Stimulated activated naive B cell treated with anti-CD40 and anti-IgM and Interleukin-4, amounts not matched to agents 10 μg/mL and 1 μg/mL and 100 μg/mL, for 72 hours (primary cell): ENCODE measurements around the gene HDC.

Experiments
- ATAC-seq, 2 donors: fragments of 150-1000 bp; cut with Tn5 transposase; replicated peaks; 2 replicates each; pipeline ENCODE4 v1.10.0; 2021; ENCODE audit warnings: moderate library complexity in 1 of 2
- DNase-seq: peaks from one replicate; pipeline ENCODE4 v3.0.0; 2021
- H3K27ac Mint-ChIP-seq: one replicate; pipeline ENCODE4 v1.8.0; 2022; ENCODE audit warnings: mild to moderate bottlenecking, mixed read lengths
- H3K27me3 Mint-ChIP-seq, 2 donors: one replicate each; pipeline ENCODE4 v1.8.0; 2022; ENCODE audit warnings: mixed read lengths in 2 of 2
- H3K36me3 Mint-ChIP-seq, 2 donors: one replicate each; pipeline ENCODE4 v1.8.0; 2022; ENCODE audit warnings: mixed read lengths in 2 of 2, mild to moderate bottlenecking in 1 of 2
- H3K4me1 Mint-ChIP-seq, 2 donors: one replicate each; pipeline ENCODE4 v1.8.0; 2022; ENCODE audit warnings: mixed read lengths in 2 of 2, mild to moderate bottlenecking in 1 of 2
- H3K4me3 Mint-ChIP-seq, 2 donors: one replicate each; pipeline ENCODE4 v1.8.0; 2022; ENCODE audit warnings: mild to moderate bottlenecking in 2 of 2, mixed read lengths in 2 of 2, moderate library complexity in 1 of 2
- H3K9me3 Mint-ChIP-seq, 2 donors: one replicate each; pipeline ENCODE4 v1.8.0; 2022; ENCODE audit warnings: mixed read lengths in 2 of 2, mild to moderate bottlenecking in 1 of 2

The HDC gene

DNA sequence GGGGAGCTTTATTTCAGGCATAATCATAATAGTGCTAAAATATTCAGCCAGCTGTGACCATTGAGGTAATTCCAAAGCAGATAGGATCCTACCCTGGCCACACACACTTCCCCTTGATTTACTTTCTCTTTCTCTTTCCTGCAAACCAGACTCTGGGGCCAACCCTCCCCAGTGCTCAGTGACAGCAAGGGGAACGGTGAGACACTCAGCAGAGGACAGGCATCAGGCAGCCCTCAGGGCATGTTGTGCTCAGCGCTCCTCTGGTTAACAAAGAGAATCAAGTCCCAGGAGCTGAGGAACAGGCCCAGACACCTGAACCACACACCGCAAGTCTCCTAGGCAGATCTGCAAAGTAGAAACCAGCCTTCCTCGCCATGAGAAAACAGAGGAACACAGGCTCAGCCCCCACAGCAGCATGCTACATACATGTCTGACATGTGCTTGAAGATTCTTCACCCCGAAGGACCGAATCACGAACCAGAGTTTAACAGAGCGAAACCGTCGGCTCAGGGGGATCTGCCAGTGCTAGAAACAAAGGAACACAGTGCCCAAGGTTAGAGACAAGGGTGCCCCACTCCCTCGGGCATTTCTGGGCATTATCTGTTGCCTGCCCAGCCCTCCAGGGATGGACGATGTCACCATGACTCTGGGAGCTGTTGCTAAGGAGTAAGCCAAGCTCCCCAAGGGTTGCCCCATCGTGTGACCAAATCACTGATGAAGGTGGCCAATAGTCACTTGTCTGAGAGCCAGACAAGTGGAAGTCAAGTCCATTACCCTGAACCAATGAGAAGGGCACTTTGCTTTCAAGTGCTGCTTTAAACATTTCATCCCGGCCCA is 17.5 kb downstream of the HDC start:
- H3K36me3 Mint-ChIP-seq = no peaks in the 10 kb centered on the region
- H3K27me3 Mint-ChIP-seq = no peaks in the 10 kb centered on the region
- H3K4me3 Mint-ChIP-seq = peak overlapping the region; percentile 63 to 71
- peaks cover 21 to 26% of the 10 kb centered on the region in 2 donors for H3K4me1 Mint-ChIP-seq
- H3K27ac Mint-ChIP-seq = peak overlapping the region; percentile 92
- DNase-seq = peak; percentile 50
- peak; percentile 96 to 98 for ATAC-seq
- peaks cover 0 to 1% of the 10 kb centered on the region in 2 donors for H3K9me3 Mint-ChIP-seq

DNA sequence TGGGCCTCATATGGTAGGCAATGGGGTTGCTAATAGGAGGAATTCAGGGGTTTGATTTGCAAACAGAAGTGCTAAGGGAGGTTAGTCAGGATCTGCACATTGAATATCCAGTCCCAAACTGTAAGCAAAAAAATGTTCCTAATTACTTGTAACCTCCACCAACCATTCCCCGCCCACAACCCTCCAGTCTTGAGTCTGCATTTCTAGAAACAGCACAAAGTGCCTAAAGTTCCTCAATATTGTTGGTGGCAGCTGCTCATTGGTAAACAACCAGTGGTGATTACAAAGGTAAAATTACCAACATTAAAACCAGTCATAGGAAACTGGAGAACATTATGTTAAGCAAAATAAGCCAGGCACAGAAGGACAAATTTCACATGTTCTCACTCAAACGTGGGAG is 18.9 kb downstream of the HDC start:
- Mint-ChIP-seq H3K27me3 (no peaks in the 10 kb centered on the region), H3K27ac (no peak overlapping the region), H3K9me3 (peaks cover 0 to 1% of the 10 kb centered on the region in 2 donors), H3K4me3 (no peak overlapping the region), H3K4me1 (peaks cover 21 to 26% of the 10 kb centered on the region in 2 donors), H3K36me3 (no peaks in the 10 kb centered on the region)
- ATAC-seq (no peak), DNase-seq (no peak)

DNA sequence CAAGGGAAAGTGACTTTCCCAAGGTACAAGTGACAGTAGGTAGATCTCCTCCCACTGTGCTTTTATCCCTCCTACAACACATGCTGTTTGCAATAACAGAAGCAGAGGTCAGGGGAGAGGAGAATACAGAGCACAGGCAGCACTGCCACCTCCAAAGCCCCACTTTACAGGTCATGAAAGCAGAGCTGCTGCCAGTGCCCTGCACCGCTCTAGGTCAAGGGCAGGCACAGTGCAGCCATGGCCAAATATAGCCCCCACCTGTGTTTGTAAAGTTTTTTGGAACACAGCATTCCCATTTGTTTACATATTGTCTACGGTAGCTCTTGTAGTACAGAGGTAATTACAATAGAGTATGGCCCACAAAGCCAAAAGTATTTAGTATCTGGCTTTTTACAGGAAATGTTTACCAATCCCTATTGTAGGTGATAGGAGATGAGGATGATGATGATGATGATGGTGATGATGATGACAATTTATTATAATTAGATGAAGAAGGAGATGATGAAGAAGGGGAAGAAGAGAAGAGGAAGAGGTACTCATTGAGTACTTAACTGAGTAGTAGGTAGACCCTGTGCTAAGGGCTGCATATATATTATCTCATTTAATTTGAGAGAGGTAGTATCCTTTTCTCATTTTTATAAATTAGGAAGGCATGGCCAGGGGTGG is 20.4 kb downstream of the HDC start:
- Mint-ChIP-seq H3K4me3 (no peak overlapping the region), H3K9me3 (peaks cover 0 to 1% of the 10 kb centered on the region in 2 donors), H3K36me3 (no peaks in the 10 kb centered on the region), H3K27me3 (no peaks in the 10 kb centered on the region), H3K27ac (no peak overlapping the region), H3K4me1 (peaks cover 21 to 26% of the 10 kb centered on the region in 2 donors)
- DNase-seq (no peak), ATAC-seq (no peak)

DNA sequence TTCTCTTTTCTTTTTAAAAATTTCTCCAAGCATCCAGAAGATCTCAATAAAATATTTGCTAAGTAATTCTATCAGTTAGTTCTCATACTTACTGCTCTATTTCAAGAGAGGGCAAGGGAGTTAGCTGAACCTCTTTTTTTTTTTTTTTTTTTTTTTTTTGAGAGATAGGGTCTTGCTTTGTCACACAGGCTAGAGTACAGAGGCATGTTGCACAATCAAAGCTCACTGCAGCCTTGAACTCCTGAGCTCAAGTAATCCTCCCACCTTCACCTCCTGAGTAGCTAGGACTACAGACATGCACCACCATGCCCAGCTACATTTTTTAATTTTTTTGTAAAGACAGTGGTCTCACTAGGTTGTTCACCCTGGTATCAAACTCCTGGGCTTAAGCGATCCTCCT is 21.4 kb downstream of the HDC start:
- no peak overlapping the region for H3K4me3 Mint-ChIP-seq
- peaks cover 19 to 23% of the 10 kb centered on the region in 2 donors for H3K4me1 Mint-ChIP-seq
- ATAC-seq = no peak
- H3K9me3 Mint-ChIP-seq = peaks cover 0 to 1% of the 10 kb centered on the region in 2 donors
- H3K36me3 Mint-ChIP-seq = no peaks in the 10 kb centered on the region
- H3K27ac Mint-ChIP-seq = no peak overlapping the region
- H3K27me3 Mint-ChIP-seq = no peaks in the 10 kb centered on the region
- no peak for DNase-seq

DNA sequence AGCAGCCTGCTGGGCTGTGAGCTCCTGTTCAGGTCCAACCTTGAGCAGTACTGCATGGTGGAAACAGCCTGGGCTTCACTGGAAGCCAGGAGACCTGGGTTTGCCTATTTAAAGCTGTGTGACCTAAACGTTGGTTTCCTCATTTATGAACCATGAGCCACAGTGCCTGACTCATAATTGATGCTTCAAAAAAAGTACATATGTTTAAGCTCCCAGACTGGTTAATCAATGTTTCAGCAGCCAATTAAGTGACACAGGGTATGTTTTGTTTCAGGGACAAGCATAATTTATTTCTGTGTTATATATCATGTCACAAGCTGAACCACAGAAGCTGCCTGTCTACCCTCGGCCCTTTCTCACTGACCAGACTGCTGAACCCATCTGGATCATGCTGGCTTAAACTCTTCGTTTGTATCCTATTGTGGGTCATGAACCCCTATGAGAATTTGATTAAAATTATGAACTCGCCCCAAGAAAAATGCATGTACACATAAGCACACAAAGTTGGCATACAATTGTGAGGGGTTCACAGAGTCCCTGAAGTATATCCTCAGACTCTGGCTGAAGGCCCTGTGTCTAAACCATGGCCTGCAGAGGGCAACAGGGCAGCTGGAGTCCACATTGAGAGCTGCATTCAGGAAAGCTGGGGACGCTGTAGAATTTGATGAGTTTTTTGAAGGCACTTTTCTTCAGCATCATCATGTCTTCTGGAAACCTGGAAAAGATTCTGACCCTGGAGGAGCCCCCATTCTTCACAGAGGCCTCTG is 23.7 kb downstream of the HDC start:
- no peaks in the 10 kb centered on the region for H3K36me3 Mint-ChIP-seq
- peaks cover 0 to 1% of the 10 kb centered on the region in 2 donors for H3K9me3 Mint-ChIP-seq
- no peaks in the 10 kb centered on the region for H3K27me3 Mint-ChIP-seq
- peaks cover 3 to 4% of the 10 kb centered on the region in 2 donors for H3K4me1 Mint-ChIP-seq
- no peak for DNase-seq
- H3K4me3 Mint-ChIP-seq = no peak overlapping the region
- ATAC-seq = peak; percentile 86 to 90
- H3K27ac Mint-ChIP-seq = peak overlapping the region; percentile 51

DNA sequence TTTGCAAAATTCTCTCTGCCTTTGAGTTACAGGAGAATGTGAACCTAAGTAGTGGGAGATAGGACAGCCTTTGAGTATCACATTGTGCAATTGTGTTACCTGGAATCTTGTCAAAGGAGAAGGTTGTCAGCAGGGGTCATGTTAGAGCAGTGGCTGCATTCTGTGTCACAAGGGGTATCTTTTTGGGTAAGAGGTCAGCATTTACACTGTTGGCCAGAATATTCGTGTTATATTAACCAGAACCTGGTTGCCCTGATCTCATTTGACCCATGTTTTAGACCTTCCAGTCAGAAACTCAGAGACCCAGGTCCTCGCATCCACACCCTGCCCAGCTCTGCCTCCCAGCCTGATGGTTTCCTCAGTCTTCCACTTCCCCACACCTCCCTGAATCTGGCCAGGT is 27.3 kb downstream of the HDC start:
- DNase-seq = no peak
- no peaks in the 10 kb centered on the region for H3K9me3 Mint-ChIP-seq
- H3K4me3 Mint-ChIP-seq = no peak overlapping the region
- no peaks in the 10 kb centered on the region for H3K27me3 Mint-ChIP-seq
- no peaks in the 10 kb centered on the region for H3K36me3 Mint-ChIP-seq
- H3K4me1 Mint-ChIP-seq = no peaks in the 10 kb centered on the region
- ATAC-seq = no peak
- no peak overlapping the region for H3K27ac Mint-ChIP-seq

DNA sequence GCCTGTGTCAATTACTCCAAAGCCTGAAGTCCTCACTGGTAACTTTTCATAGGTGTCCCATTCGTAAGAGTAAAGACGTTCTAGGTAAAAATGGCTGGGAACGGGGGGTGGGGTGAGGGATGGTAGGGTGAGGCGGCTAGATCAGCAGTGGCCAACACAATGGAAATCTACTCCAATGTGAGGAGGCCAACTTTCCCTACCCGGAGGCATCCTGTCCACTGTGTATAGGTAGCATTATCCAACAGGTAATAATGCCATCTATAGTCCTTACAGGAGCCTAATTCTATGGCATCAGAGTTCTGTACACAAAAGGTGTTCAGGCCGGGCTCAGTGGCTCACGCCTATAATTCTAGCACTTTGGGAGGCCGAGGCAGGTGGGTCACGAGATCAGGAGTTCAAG is 29.1 kb downstream of the HDC start:
- Mint-ChIP-seq H3K27me3 (no peaks in the 10 kb centered on the region), H3K4me3 (no peak overlapping the region), H3K36me3 (no peaks in the 10 kb centered on the region), H3K9me3 (no peaks in the 10 kb centered on the region), H3K27ac (no peak overlapping the region), H3K4me1 (no peaks in the 10 kb centered on the region)
- no peak for DNase-seq
- ATAC-seq = no peak

DNA sequence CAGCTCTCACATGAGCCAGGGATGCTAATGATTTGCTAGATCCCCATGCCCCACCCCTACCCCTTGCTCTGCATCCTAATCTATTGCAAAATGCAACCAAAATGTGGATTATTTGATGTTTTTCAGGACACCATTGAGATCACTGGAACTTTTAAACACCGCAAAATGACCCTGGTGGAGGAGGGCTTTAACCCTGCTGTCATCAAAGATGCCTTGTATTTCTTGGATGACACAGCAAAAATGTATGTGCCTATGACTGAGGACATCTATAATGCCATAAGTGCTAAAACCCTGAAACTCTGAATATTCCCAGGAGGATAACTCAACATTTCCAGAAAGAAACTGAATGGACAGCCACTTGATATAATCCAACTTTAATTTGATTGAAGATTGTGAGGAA is 29.7 kb downstream of the HDC start:
- ATAC-seq (no peak), DNase-seq (no peak)
- Mint-ChIP-seq H3K9me3 (no peaks in the 10 kb centered on the region), H3K4me3 (no peak overlapping the region), H3K27me3 (no peaks in the 10 kb centered on the region), H3K27ac (no peak overlapping the region), H3K4me1 (no peaks in the 10 kb centered on the region), H3K36me3 (no peaks in the 10 kb centered on the region)

DNA sequence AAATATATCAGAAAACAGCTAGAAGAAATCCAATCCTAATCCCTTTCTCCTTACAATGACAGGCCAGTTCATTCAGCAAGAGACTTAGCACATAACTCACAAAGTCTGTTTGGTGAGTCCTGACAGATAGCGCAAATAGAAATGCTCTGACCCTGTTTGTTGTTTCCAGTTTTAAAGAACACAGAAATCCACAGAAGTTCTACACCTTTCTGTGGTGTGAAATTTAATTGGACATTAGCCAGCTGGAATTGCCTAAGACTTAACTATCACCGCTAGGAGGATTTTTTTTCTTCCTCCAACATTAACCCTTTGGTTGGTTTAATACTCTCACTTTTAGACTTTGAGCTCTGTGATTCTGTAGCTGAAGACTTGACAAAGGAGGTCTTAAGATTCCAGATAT is 30.8 kb downstream of the HDC start:
- no peak overlapping the region for H3K27ac Mint-ChIP-seq
- H3K4me3 Mint-ChIP-seq = no peak overlapping the region
- DNase-seq = no peak
- no peak for ATAC-seq
- H3K9me3 Mint-ChIP-seq = no peaks in the 10 kb centered on the region
- no peaks in the 10 kb centered on the region for H3K27me3 Mint-ChIP-seq
- no peaks in the 10 kb centered on the region for H3K36me3 Mint-ChIP-seq
- no peaks in the 10 kb centered on the region for H3K4me1 Mint-ChIP-seq

DNA sequence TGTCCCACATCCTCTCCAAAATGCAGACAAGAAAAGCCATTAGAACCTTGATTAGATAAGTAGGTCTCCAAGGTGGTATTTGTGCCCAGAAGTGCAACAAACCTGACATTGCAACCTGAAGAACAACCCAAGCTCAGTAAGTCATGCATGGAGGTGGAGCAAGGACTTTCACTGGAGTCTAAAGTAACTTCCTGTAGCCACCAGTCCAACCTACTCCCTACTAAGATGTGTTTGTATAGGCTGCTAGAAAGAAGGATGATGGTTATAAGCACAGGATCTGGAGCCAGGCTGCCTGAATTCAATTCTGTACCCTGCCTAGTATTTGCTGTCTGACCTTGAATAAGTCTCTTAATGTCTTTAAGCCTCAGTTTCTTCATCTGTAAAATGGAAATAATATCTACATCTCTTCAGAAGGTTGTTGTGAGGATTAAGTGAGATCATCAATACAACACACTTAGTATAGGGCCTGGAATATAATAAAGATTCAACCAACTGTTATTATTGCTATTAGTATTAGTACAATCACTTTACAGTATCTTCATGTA is 32.3 kb downstream of the HDC start:
- H3K27me3 Mint-ChIP-seq = no peaks in the 10 kb centered on the region
- ATAC-seq (no peak), DNase-seq (no peak)
- peaks cover 0 to 5% of the 10 kb centered on the region in 2 donors for H3K36me3 Mint-ChIP-seq
- no peak overlapping the region for H3K4me3 Mint-ChIP-seq
- no peaks in the 10 kb centered on the region for H3K9me3 Mint-ChIP-seq
- no peaks in the 10 kb centered on the region for H3K4me1 Mint-ChIP-seq
- no peak overlapping the region for H3K27ac Mint-ChIP-seq

DNA sequence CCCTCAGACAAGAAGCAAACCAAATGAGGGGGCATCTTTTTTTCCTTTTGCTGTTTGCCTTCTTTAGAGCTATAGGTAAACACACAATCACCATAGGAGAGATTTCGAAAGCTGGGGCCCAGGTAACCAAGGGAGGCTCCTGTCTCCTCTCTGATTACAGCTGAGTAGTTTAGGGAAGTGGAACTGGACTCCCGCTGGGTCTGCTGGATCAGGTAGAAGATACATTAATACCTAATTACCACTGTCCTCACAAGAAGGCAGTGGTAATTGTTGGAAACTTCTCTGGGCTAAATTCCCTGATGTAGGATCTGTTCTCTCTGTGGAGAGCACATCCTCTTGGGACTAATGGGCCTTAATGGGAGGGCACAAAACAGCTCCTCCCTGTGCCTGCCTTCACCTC is 32.7 kb downstream of the HDC start:
- no peaks in the 10 kb centered on the region for H3K27me3 Mint-ChIP-seq
- peaks cover 0 to 5% of the 10 kb centered on the region in 2 donors for H3K36me3 Mint-ChIP-seq
- no peaks in the 10 kb centered on the region for H3K9me3 Mint-ChIP-seq
- ATAC-seq (no peak), DNase-seq (no peak)
- no peak overlapping the region for H3K27ac Mint-ChIP-seq
- no peak overlapping the region for H3K4me3 Mint-ChIP-seq
- no peaks in the 10 kb centered on the region for H3K4me1 Mint-ChIP-seq

DNA sequence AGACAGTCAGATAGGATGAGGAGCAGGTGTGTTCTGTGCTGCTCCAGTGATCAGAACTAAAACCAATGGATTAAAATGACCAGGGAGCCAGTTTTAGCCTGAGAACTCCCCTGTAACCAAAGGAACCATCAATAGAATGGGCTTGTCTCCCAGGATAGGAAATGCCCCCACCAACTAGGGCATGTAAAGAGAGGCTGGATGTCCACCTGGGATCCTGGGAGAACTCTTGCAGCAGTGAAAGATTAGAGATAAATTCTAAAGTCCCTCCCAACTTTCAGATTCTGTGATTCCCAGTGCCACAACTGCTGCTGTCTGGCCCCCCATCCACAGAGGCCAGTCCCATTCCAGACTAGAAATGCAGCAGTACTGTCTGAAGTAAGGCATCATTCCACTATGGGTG is 33.8 kb downstream of the HDC start:
- no peak overlapping the region for H3K4me3 Mint-ChIP-seq
- no peak overlapping the region for H3K27ac Mint-ChIP-seq
- H3K9me3 Mint-ChIP-seq = no peaks in the 10 kb centered on the region
- peaks cover 0 to 5% of the 10 kb centered on the region in 2 donors for H3K36me3 Mint-ChIP-seq
- H3K27me3 Mint-ChIP-seq = no peaks in the 10 kb centered on the region
- no peaks in the 10 kb centered on the region for H3K4me1 Mint-ChIP-seq
- DNase-seq = no peak
- ATAC-seq = no peak

DNA sequence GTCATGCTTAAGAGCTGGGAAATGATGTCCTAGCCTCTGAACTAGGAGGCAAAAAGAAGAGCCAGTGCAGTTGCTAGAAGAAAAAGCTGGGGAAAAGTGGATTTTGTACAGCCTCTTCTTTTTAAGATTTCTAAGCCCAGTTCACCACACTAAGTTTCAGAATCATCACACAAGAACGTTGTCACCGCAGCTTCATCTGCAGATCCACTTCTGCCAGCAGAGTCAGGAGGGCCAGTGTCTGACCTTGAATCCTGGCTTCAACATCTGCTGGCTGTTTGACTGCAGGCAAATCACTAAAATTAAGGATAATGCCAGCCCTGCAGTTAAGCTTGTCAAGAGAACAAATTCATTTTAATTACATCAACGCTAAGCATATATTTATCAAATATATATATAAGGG is 36.2 kb downstream of the HDC start:
- no peak for DNase-seq
- Mint-ChIP-seq H3K4me3 (no peak overlapping the region), H3K27me3 (no peaks in the 10 kb centered on the region), H3K4me1 (no peaks in the 10 kb centered on the region), H3K27ac (no peak overlapping the region), H3K36me3 (peaks cover 0 to 5% of the 10 kb centered on the region in 2 donors), H3K9me3 (no peaks in the 10 kb centered on the region)
- ATAC-seq = no peak

DNA sequence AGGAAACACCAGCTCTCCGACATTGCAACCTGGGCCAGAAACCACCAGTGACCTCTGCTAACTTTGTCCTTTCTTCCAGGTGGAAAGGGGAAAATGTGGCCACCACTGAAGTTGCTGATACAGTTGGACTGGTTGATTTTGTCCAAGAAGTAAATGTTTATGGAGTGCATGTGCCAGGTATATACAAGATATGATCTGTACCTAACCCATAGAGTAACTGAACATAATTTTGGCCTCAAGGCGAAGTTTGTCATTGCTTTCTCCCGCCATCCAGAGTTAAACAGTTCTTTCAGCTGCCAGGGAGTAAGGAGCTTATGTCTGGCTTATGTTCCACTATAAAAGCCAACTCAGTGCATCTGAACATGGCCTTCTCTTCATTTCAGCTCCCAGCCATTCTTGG is 36.7 kb downstream of the HDC start:
- DNase-seq (no peak), ATAC-seq (no peak)
- Mint-ChIP-seq H3K27me3 (no peaks in the 10 kb centered on the region), H3K4me1 (no peaks in the 10 kb centered on the region), H3K27ac (no peak overlapping the region), H3K9me3 (no peaks in the 10 kb centered on the region), H3K4me3 (no peak overlapping the region), H3K36me3 (peaks cover 0 to 5% of the 10 kb centered on the region in 2 donors)
